Measurements from ENCODE around the gene PARN. TPM values are rescaled to one million over a fixed set of nuclear protein-coding genes. Genes with fewer than 3 reads are reported as not detected.
A peak's percentile ranks its signal among the peaks of the same experiment; 100 is the strongest.
"Not testable (repeated sequence)": the region's sequence is repeated elsewhere in the genome, so short reads cannot be mapped to it uniquely, and the experiment has no call there.

Gene PARN
- total RNA-seq, 1 experiment from 2014 or later = 26.3 TPM

DNA sequence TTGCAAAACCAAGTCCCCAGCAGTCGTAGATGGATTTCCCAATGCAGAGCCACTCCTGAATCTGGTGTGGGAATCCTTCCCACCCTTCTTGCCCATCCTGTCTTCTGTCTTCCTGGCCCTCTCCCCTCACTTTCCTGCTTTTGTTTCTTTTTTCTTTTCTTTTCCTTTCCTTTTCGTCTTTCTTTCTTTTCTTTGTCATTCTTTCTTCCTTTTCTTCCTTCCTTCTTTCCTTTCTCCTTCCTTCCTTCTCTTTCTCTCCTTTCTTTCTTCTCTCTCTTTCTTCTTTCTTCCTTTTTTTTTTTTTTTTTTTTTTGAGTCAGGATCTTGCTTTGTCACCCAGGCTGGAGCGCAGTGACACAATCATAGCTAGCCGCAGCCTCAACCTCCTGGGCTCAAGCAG lies 209.8 kb downstream of the PARN start:
- not testable (repeated sequence) for H3K4me3 ChIP-seq; DNase-seq (ENCODE audit: low read depth in 1 of 2, low spot score in 2 of 2); H3K36me3 ChIP-seq; H3K4me1 ChIP-seq (replicated peaks); H3K9me3 ChIP-seq (replicated peaks); H3K27me3 ChIP-seq (replicated peaks); H3K27ac ChIP-seq

- Histone ChIP-seq H3K4me3 (no peak overlapping the region), H3K36me3 (no peaks in the 10 kb centered on the region), H3K27ac (no peak overlapping the region), H3K9me3 (replicated peaks) (no peaks in the 10 kb centered on the region), H3K4me1 (replicated peaks) (no peaks in the 10 kb centered on the region), H3K27me3 (replicated peaks) (no peaks in the 10 kb centered on the region)
- no peak for DNase-seq (ENCODE audit: low read depth in 1 of 2, low spot score in 2 of 2)
Measured at GRCh38 chr16:14419817-14420216, 210.2 kb downstream of the PARN start.

DNA sequence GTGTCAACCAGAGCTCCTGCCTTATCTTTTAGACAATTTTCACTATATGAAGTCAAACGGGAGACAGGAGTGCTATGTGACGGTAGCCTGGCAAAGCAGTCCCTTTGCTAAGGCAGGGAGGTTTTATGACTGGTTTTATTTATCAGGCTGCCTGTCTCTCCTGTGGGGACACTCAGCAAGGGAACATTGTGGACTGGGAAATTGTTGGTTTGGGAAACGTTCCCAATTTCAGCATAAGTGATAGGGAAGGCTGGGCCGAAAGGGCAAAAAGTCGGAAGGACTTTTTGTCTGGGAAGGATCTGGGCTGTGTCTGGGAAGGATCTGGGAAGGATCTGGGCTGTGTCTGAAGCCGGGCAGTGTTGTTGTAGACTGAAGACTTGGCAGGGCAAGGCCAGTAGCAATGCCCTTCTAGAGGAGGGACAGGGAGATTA lies 211.2 kb downstream of the PARN start:
- Histone ChIP-seq H3K27ac (no peak overlapping the region), H3K4me3 (no peak overlapping the region), H3K4me1 (replicated peaks) (no peaks in the 10 kb centered on the region), H3K27me3 (replicated peaks) (no peaks in the 10 kb centered on the region), H3K36me3 (no peaks in the 10 kb centered on the region), H3K9me3 (replicated peaks) (no peaks in the 10 kb centered on the region)
- no peak for DNase-seq (ENCODE audit: low read depth in 1 of 2, low spot score in 2 of 2)

GRCh38 chr16:14416184-14416583 lies 213.9 kb downstream of the PARN start:
- H3K27ac ChIP-seq = no peak overlapping the region
- no peaks in the 10 kb centered on the region for H3K9me3 ChIP-seq (replicated peaks)
- DNase-seq (ENCODE audit: low read depth in 1 of 2, low spot score in 2 of 2) = no peak
- no peaks in the 10 kb centered on the region for H3K4me1 ChIP-seq (replicated peaks)
- no peaks in the 10 kb centered on the region for H3K27me3 ChIP-seq (replicated peaks)
- H3K36me3 ChIP-seq = no peaks in the 10 kb centered on the region
- no peak overlapping the region for H3K4me3 ChIP-seq

GRCh38 chr16:14415291-14415690 lies 214.8 kb downstream of the PARN start:
- Histone ChIP-seq H3K36me3 (no peaks in the 10 kb centered on the region), H3K27me3 (replicated peaks) (no peaks in the 10 kb centered on the region), H3K4me3 (no peak overlapping the region), H3K27ac (no peak overlapping the region), H3K9me3 (replicated peaks) (no peaks in the 10 kb centered on the region), H3K4me1 (replicated peaks) (no peaks in the 10 kb centered on the region)
- no peak for DNase-seq (ENCODE audit: low read depth in 1 of 2, low spot score in 2 of 2)

DNA sequence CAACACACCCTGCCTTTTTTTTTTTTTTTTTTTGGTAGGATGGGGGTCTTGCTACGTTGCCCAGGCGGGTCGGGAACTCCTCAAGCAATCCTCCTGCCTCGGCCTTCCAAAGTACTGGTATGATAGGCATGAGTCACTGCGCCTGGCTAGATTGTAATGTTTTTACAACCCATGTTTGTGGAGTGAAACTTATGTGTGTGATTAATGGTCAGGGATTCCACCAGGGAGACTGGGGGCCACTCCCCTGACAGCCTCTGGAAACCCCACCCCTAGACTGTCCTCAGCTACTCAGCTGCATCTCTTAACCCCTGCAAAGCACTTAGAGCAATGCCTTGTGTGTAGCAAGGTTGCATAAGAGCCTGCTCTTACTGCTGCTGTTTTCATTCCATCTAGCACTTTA lies 220.5 kb downstream of the PARN start:
- Histone ChIP-seq H3K4me1 (replicated peaks) (peaks cover 9% of the 10 kb centered on the region), H3K27ac (no peak overlapping the region), H3K36me3 (no peaks in the 10 kb centered on the region), H3K4me3 (no peak overlapping the region), H3K27me3 (replicated peaks) (no peaks in the 10 kb centered on the region), H3K9me3 (replicated peaks) (no peaks in the 10 kb centered on the region)
- DNase-seq (ENCODE audit: low read depth in 1 of 2, low spot score in 2 of 2) = peak; percentile 81 to 87

- Histone ChIP-seq H3K27me3 (replicated peaks) (no peaks in the 10 kb centered on the region), H3K9me3 (replicated peaks) (no peaks in the 10 kb centered on the region), H3K27ac (no peak overlapping the region), H3K36me3 (no peaks in the 10 kb centered on the region), H3K4me1 (replicated peaks) (peaks cover 9% of the 10 kb centered on the region), H3K4me3 (no peak overlapping the region)
- no peak for DNase-seq (ENCODE audit: low read depth in 1 of 2, low spot score in 2 of 2)
Measured at GRCh38 chr16:14407786-14408399, 222.2 kb downstream of the PARN start.

- no peak overlapping the region for H3K27ac ChIP-seq
- peaks cover 9% of the 10 kb centered on the region for H3K4me1 ChIP-seq (replicated peaks)
- H3K27me3 ChIP-seq (replicated peaks) = no peaks in the 10 kb centered on the region
- no peaks in the 10 kb centered on the region for H3K36me3 ChIP-seq
- no peaks in the 10 kb centered on the region for H3K9me3 ChIP-seq (replicated peaks)
- H3K4me3 ChIP-seq = no peak overlapping the region
- DNase-seq (ENCODE audit: low read depth in 1 of 2, low spot score in 2 of 2) = no peak
Measured at GRCh38 chr16:14405611-14406537, 224.2 kb downstream of the PARN start.

DNA sequence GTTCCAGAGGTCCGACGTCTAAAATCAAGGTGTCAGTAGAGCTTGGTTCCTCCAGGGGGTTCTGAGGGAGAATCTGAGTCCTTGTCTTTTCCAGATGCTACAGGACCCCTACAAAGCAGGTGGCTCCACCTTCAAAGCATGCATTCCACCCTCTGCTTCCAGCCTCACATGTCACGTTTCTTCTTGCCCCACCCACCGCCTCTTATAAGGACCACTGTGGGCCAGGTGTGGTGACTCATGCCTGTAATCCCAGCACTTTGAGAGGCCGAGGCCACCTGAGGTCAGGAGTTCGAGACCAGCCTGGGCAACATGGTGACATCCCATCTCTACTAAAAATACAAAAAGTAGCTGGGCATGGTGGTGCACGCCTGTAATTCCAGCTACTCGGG lies 227.1 kb downstream of the PARN start:
- DNase-seq (ENCODE audit: low read depth in 1 of 2, low spot score in 2 of 2); H3K27me3 ChIP-seq (replicated peaks); H3K27ac ChIP-seq; H3K36me3 ChIP-seq; H3K4me3 ChIP-seq; H3K9me3 ChIP-seq (replicated peaks): not testable (repeated sequence)
- H3K4me1 ChIP-seq (replicated peaks) = peaks cover 16% of the 10 kb centered on the region

DNA sequence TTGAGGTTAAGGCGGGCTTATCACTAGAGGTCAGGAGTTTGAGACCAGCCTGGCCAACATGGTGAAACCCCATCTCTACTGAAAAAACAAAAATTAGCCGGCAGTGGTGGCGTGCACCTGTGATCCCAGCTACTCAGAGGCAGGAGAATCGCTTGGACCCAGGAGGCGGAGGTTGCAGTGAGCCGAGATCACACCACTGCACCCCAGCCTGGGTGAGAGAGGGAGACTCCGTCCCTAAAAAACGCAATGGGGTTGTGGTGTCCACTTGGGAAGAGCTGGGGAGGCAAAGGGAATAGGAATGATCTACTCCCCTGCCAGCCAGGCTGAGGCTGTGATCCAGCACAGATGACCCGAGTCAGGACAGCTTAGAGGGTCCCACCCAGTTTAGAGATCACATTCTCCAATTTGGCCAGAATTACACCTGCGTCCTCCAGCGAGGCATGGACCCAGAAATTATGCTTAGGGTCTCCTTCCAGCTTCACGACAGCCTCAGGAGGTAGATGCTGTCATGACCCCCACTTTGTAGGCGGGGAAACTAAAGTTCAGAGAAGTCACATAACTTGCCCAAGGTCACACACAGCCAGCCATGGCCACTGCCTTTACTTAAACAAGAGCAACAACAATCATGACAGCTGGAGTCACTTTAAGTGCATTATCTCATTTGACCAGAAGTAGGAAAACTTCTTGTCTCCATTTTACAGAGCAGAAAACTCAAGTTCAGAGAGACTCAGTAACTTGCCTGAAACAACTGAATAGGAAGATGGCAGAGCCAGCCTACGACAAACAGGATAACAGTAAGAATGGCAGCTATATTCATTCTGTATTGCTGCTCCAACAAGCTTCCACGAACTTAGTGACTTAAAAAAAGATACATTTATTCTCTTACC lies 227.7 kb downstream of the PARN start:
- peaks cover 16% of the 10 kb centered on the region for H3K4me1 ChIP-seq (replicated peaks)
- not testable (repeated sequence) for H3K9me3 ChIP-seq (replicated peaks); H3K27ac ChIP-seq; H3K36me3 ChIP-seq; H3K4me3 ChIP-seq; DNase-seq (ENCODE audit: low read depth in 1 of 2, low spot score in 2 of 2); H3K27me3 ChIP-seq (replicated peaks)

GRCh38 chr16:14401711-14402061 lies 228.4 kb downstream of the PARN start:
- not testable (repeated sequence) for DNase-seq (ENCODE audit: low read depth in 1 of 2, low spot score in 2 of 2); H3K27ac ChIP-seq

DNA sequence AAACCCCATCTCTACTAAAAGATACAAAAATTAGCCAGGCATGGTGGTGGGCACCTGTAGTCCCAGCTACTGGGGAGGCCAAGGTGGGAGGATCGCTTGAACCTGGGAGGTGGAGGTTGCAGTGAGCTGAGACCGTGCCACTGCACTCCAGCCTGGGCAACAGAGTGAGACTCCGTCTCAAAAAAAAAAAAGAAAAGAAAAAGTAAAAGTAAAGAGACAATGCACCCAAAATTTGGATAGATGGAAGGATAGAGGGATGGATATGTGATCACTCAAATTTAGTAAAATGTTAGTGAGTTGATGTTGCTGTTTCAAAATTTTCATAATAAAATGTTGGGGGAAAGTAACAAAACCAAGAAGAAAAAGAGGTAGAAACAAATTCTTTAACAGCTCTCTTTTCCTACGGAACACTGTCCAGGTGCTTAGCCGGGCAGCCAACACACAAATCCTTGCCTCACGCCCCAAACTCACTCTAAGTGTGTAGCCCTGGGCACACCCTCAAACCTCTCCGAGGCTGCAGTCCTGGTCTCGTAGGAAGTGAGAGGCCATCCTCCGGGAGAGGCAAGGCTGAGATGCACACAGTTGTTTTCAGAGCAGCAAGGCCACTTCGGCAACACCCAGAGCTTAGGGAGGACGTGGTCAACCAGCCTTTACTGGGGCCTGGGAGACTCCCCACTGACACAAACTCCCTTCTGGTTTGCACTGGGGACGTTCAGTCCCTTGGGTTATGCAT lies 228.9 kb downstream of the PARN start:
- H3K4me1 ChIP-seq (replicated peaks) = peaks cover 16% of the 10 kb centered on the region
- not testable (repeated sequence) for H3K36me3 ChIP-seq; DNase-seq (ENCODE audit: low read depth in 1 of 2, low spot score in 2 of 2); H3K9me3 ChIP-seq (replicated peaks); H3K27ac ChIP-seq; H3K4me3 ChIP-seq; H3K27me3 ChIP-seq (replicated peaks)

More at GRCh38 chr16:14401711-14402061, 228.4 kb downstream of the PARN start:
- H3K4me3 ChIP-seq; H3K27me3 ChIP-seq (replicated peaks); H3K9me3 ChIP-seq (replicated peaks); H3K36me3 ChIP-seq: not testable (repeated sequence)
- H3K4me1 ChIP-seq (replicated peaks) = peaks cover 16% of the 10 kb centered on the region

DNA sequence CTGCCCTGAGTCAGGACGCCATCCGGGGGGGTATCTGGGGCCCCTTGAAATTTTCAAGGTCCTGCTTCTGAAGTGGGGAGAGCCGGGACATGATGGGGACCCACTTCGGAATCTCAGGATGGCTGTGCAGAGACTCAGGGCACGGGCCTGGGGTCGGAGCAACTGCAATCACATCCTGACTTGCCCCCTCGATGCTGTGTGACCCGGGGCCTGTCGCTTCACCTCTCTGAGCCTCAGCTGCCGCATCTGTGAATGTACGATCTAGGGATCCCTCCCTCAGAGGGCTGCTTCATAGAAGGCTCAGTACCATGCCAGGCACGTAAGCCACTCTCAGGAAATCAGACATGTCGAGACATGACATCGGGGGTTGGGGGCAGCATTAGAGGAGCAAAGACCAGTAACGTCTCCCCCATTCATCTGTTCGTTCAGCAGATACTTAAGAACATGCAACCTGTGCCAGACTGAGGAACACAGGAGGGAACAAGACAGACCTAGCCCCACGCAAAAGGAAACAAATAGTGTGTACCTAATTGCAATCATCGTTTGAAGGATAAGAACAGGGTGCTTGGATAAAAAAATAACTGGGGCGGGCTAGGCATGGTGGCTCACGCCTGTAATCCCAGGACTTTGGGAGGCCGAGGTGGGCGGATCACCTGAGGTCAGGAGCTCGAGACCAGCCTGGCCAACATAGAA lies 229.6 kb downstream of the PARN start:
- no peak overlapping the region for H3K4me3 ChIP-seq
- H3K36me3 ChIP-seq = no peaks in the 10 kb centered on the region
- peak overlapping the region; percentile 64; the same call in 1 of the 2 replicates for H3K27ac ChIP-seq
- H3K9me3 ChIP-seq (replicated peaks) = no peaks in the 10 kb centered on the region
- H3K4me1 ChIP-seq (replicated peaks) = peaks cover 16% of the 10 kb centered on the region
- H3K27me3 ChIP-seq (replicated peaks) = no peaks in the 10 kb centered on the region
- no peak for DNase-seq (ENCODE audit: low read depth in 1 of 2, low spot score in 2 of 2)

Measured in SJSA1 (cell line).